ENCODE measurements around the gene DLEC1. TPM values are rescaled to one million over a fixed set of nuclear protein-coding genes. Genes with fewer than 3 reads are reported as not detected.

Gene DLEC1
- polyA plus RNA-seq, 4 donors, result 0.19 to 1.5 (median 0.85) TPM

GRCh38 chr3:38026856-38027255 lies 12.2 kb upstream of the DLEC1 start:
- DNase-seq (no peak), FAIRE-seq (no peak)

GRCh38 chr3:38027466-38028465 lies 11.2 kb upstream of the DLEC1 start:
- no peak for DNase-seq
- 88 to 91% (median 90%) methylated on average over 6 of the region's 6 CpGs for WGBS, 3 donors
- H3K27me3 ChIP-seq (ENCODE audit: control insufficient read depth in 3 of 3, insufficient read depth in 3 of 3, low read length in 3 of 3), result peaks cover 0 to 28% (median 1%) of the 10 kb centered on the region in 3 donors
- no peak for FAIRE-seq
- peaks cover 0 to 30% (median 0%) of the 10 kb centered on the region in 3 donors for H3K4me1 ChIP-seq (ENCODE audit: control insufficient read depth in 3 of 3, insufficient read depth in 2 of 3, low read depth in 1 of 3, low read length in 2 of 3)
- no peaks in the 10 kb centered on the region for H3K9me3 ChIP-seq (ENCODE audit: control insufficient read depth in 2 of 2, insufficient read depth in 1 of 2, low read depth in 1 of 2, low read length in 1 of 2)
- H3K36me3 ChIP-seq (ENCODE audit: control insufficient read depth in 3 of 3, insufficient read depth in 2 of 3, low read depth in 1 of 3, low read length in 3 of 3), result no peaks in the 10 kb centered on the region
- H3K27ac ChIP-seq (ENCODE audit: low read depth in 1 of 3, low read length in 2 of 3), result no peak overlapping the region
- no peak overlapping the region for H3K4me3 ChIP-seq (ENCODE audit: low read depth in 1 of 3, low read length in 3 of 3)

More at GRCh38 chr3:38026856-38027255, 12.2 kb upstream of the DLEC1 start:
- H3K36me3 ChIP-seq (ENCODE audit: control insufficient read depth in 3 of 3, insufficient read depth in 2 of 3, low read depth in 1 of 3, low read length in 3 of 3), result peaks cover 0 to 3% (median 0%) of the 10 kb centered on the region in 3 donors
- H3K9me3 ChIP-seq (ENCODE audit: control insufficient read depth in 2 of 2, insufficient read depth in 1 of 2, low read depth in 1 of 2, low read length in 1 of 2), result no peaks in the 10 kb centered on the region
- H3K27me3 ChIP-seq (ENCODE audit: control insufficient read depth in 3 of 3, insufficient read depth in 3 of 3, low read length in 3 of 3), result peaks cover 0 to 26% (median 0%) of the 10 kb centered on the region in 3 donors
- no peak overlapping the region for H3K27ac ChIP-seq (ENCODE audit: low read depth in 1 of 3, low read length in 2 of 3)
- WGBS, 3 donors, result 70 to 76% (median 70%) methylated on average over 4 of the region's 4 CpGs
- H3K4me3 ChIP-seq (ENCODE audit: low read depth in 1 of 3, low read length in 3 of 3), result no peak overlapping the region
- H3K4me1 ChIP-seq (ENCODE audit: control insufficient read depth in 3 of 3, insufficient read depth in 2 of 3, low read depth in 1 of 3, low read length in 2 of 3), result peaks cover 0 to 30% (median 0%) of the 10 kb centered on the region in 3 donors

GRCh38 chr3:38028621-38029361 lies 10.2 kb upstream of the DLEC1 start:
- Histone ChIP-seq H3K4me3 (ENCODE audit: low read depth in 1 of 3, low read length in 3 of 3) (peak overlapping the region; percentile 24 to 53 (median 47)), H3K4me1 (ENCODE audit: control insufficient read depth in 3 of 3, insufficient read depth in 2 of 3, low read depth in 1 of 3, low read length in 2 of 3) (peaks cover 0 to 28% (median 0%) of the 10 kb centered on the region in 3 donors), H3K27ac (ENCODE audit: low read depth in 1 of 3, low read length in 2 of 3) (peak overlapping the region in 1 of 3 donors; percentile 11), H3K36me3 (ENCODE audit: control insufficient read depth in 3 of 3, insufficient read depth in 2 of 3, low read depth in 1 of 3, low read length in 3 of 3) (no peaks in the 10 kb centered on the region), H3K9me3 (ENCODE audit: control insufficient read depth in 2 of 2, insufficient read depth in 1 of 2, low read depth in 1 of 2, low read length in 1 of 2) (no peaks in the 10 kb centered on the region), H3K27me3 (ENCODE audit: control insufficient read depth in 3 of 3, insufficient read depth in 3 of 3, low read length in 3 of 3) (peaks cover 0 to 28% (median 1%) of the 10 kb centered on the region in 3 donors)
- WGBS, 3 donors, result 24 to 40% (median 36%) methylated on average over 39 to 45 of the region's 45 CpGs
- no peak for FAIRE-seq
- DNase-seq, result no peak

DNA sequence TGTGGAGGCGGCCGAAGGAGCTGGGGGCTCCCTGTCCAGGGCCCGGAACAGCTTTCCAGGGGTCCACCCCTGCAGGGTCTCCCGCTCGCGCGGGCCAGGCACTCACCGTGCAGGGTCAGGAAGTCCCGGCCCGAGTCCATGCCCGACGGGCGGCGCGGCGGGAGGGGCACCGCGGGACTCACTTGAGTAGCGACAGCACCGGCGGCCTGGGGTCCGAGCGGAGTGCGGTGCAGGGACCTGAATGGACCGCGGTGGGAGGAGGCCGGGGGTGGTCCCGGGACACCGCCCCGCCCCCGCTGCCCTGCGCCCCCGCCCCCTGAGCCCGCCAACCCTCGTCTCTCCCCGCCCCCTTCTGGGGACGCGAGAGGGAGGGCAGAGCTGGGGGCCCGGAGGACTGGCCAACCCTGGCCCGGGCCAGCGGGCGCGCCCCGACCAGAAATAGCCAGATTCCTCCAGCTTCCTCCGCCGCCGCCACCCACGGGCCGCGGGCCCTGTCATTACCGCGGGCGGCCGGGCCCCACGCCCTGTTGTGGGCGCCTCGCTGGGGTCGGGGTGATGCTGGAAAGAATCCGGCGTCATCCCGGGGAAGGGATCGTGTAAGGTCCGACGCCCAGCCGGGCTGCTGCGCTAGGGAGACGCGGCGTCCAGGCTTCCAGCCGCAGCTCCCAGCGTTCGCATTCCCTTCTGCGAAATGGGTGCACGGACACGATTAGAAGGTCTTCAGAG lies 9.4 kb upstream of the DLEC1 start, which contains the start of gene PLCD1:
Gene PLCD1 (minus strand): TSS at position 243 of the 726 bp plus-strand sequence. CDS start 103 bp downstream, at position 140.
- H3K4me3 ChIP-seq (ENCODE audit: low read depth in 1 of 3, low read length in 3 of 3), result peak within 1 kb of the TSS; percentile 24 to 53 (median 47)
- 2 to 3% (median 2%) methylated on average over 51 to 75 of the region's 75 CpGs for WGBS, 3 donors
- H3K4me1 ChIP-seq (ENCODE audit: control insufficient read depth in 3 of 3, insufficient read depth in 2 of 3, low read depth in 1 of 3, low read length in 2 of 3), result peaks cover 0 to 28% (median 0%) of the 10 kb centered on the region in 3 donors
- peak within 1 kb of the TSS in 1 of 3 donors; percentile 11 for H3K27ac ChIP-seq (ENCODE audit: low read depth in 1 of 3, low read length in 2 of 3)
- DNase-seq (peak; percentile 16 to 72), FAIRE-seq (no peak)
- no peaks in the 10 kb centered on the region for H3K36me3 ChIP-seq (ENCODE audit: control insufficient read depth in 3 of 3, insufficient read depth in 2 of 3, low read depth in 1 of 3, low read length in 3 of 3)
- no peaks in the 10 kb centered on the region for H3K9me3 ChIP-seq (ENCODE audit: control insufficient read depth in 2 of 2, insufficient read depth in 1 of 2, low read depth in 1 of 2, low read length in 1 of 2)
- H3K27me3 ChIP-seq (ENCODE audit: control insufficient read depth in 3 of 3, insufficient read depth in 3 of 3, low read length in 3 of 3), result peaks cover 0 to 28% (median 1%) of the 10 kb centered on the region in 3 donors

GRCh38 chr3:38030126-38031021 lies 8.6 kb upstream of the DLEC1 start:
- H3K27ac ChIP-seq (ENCODE audit: low read depth in 1 of 3, low read length in 2 of 3), result peak overlapping the region in 1 of 3 donors; percentile 9
- WGBS, 3 donors, result 29 to 37% (median 33%) methylated on average over 8 of the region's 8 CpGs
- peaks cover 0 to 26% (median 0%) of the 10 kb centered on the region in 3 donors for H3K4me1 ChIP-seq (ENCODE audit: control insufficient read depth in 3 of 3, insufficient read depth in 2 of 3, low read depth in 1 of 3, low read length in 2 of 3)
- peak overlapping the region in 2 of 3 donors; percentile 47 to 53 for H3K4me3 ChIP-seq (ENCODE audit: low read depth in 1 of 3, low read length in 3 of 3)
- H3K9me3 ChIP-seq (ENCODE audit: control insufficient read depth in 2 of 2, insufficient read depth in 1 of 2, low read depth in 1 of 2, low read length in 1 of 2), result no peaks in the 10 kb centered on the region
- no peaks in the 10 kb centered on the region for H3K36me3 ChIP-seq (ENCODE audit: control insufficient read depth in 3 of 3, insufficient read depth in 2 of 3, low read depth in 1 of 3, low read length in 3 of 3)
- DNase-seq (peak in 1 of 2 donors; percentile 58), FAIRE-seq (no peak)
- peaks cover 0 to 28% (median 1%) of the 10 kb centered on the region in 3 donors for H3K27me3 ChIP-seq (ENCODE audit: control insufficient read depth in 3 of 3, insufficient read depth in 3 of 3, low read length in 3 of 3)

DNA sequence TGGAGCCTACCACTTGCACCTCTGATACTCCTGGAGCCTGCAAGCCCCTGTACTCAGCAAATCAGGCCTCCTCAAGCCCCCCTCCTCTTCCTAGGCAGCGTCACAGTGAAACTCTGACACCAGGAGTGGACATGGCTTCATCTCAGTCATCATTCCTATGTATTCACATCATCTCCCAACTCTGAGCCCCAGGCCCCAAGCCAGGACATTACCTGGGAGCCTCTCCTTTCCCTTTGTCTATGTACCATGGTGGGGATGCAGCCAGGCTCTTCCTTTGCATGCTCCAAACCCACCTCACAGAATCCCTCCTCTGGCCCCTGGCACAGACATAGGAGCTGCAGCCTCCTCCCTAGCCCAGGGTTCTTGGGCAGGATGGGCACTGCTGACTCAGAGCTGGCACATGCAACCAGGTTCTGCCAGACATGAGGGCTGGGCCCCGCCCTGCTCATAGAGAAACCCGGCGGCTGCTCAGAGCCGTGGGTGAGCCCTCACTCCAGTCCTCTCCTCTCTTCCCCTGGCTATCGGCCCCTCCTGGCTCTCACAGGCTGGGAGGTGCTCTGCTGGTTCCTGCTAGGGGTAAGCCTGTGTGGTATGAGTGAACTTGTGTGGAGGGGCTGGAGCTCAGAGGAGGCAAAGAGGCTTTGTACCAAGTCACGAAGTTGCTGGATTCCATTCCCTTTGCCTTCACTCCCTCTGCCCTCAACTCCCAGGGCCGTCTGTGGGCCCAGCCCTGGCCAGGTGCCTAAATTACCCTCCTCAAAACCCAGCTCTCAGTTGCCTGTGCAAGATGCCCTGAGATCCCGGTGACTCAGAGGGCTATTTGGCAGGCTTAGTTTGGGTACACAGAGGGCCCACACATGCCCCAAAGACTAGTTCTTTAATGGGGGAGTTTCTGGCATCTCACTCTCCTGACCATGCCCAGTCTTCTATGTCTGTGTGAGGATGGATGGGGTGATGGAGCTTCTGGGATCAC lies 7.7 kb upstream of the DLEC1 start:
- FAIRE-seq (no peak), DNase-seq (peak; percentile 42 to 77)
- peaks cover 0 to 20% (median 0%) of the 10 kb centered on the region in 3 donors for H3K4me1 ChIP-seq (ENCODE audit: control insufficient read depth in 3 of 3, insufficient read depth in 2 of 3, low read depth in 1 of 3, low read length in 2 of 3)
- H3K9me3 ChIP-seq (ENCODE audit: control insufficient read depth in 2 of 2, insufficient read depth in 1 of 2, low read depth in 1 of 2, low read length in 1 of 2), result no peaks in the 10 kb centered on the region
- peaks cover 0 to 28% (median 1%) of the 10 kb centered on the region in 3 donors for H3K27me3 ChIP-seq (ENCODE audit: control insufficient read depth in 3 of 3, insufficient read depth in 3 of 3, low read length in 3 of 3)
- H3K4me3 ChIP-seq (ENCODE audit: low read depth in 1 of 3, low read length in 3 of 3), result no peak overlapping the region
- WGBS, 3 donors, result 8 to 49% (median 19%) methylated on average over 9 of the region's 9 CpGs
- no peaks in the 10 kb centered on the region for H3K36me3 ChIP-seq (ENCODE audit: control insufficient read depth in 3 of 3, insufficient read depth in 2 of 3, low read depth in 1 of 3, low read length in 3 of 3)
- no peak overlapping the region for H3K27ac ChIP-seq (ENCODE audit: low read depth in 1 of 3, low read length in 2 of 3)
